Prostate gland (tissue), 2 donors: ENCODE results near the gene TTBK1.

Experiments
- CTCF ChIP-seq, 4 experiments: fragments of 200-600 bp in 2 of 4; fragments of 450-650 bp in 2 of 4; sonication (generic) in 2 of 4; IDR thresholded peaks; 1 replicate in 3 of 4; 2 replicates in 1 of 4; pipeline ENCODE4 v1.5.1; 2016 to 2019; ENCODE audit warnings: antibody characterized with exemption in 4 of 4, mild to moderate bottlenecking in 2 of 4, moderate library complexity in 2 of 4
- POLR2A ChIP-seq: fragments of 450-650 bp; IDR thresholded peaks from one replicate; pipeline ENCODE4 v1.6.1; 2016; ENCODE audit warnings: antibody characterized with exemption, mild to moderate bottlenecking

- TF ChIP-seq POLR2A (no peak), CTCF (IDR thresholded peaks at IDR 0.05) (no peak)
Observed at GRCh38 chr6:43239054-43239453, 4.2 kb upstream of the TTBK1 start.
